Left renal cortex interstitium (tissue), 4 donors: ENCODE measurements around the gene CCDC86. TPM values are rescaled to one million over a fixed set of nuclear protein-coding genes. Genes with fewer than 3 reads are reported as not detected.

ENCODE experiments used
- DNase-seq, 4 donors: peaks; one replicate each; pipeline ENCODE4 v3.0.0-alpha.2; 2013; ENCODE audit warnings: low read depth in 4 of 4, low spot score in 2 of 4, missing footprints in 1 of 4
- polyA plus RNA-seq, 4 donors: library from polyadenylated mRNA; unstranded; fragments of 120-200 nt; gene quantifications; one replicate each; pipeline ENCODE4 v1.2.1, GENCODE V29; 2013; ENCODE audit not compliant: insufficient read length in 4 of 4

Gene CCDC86
- polyA plus RNA-seq, 4 donors = 15.9 to 25.8 (median 22.0) TPM

DNA sequence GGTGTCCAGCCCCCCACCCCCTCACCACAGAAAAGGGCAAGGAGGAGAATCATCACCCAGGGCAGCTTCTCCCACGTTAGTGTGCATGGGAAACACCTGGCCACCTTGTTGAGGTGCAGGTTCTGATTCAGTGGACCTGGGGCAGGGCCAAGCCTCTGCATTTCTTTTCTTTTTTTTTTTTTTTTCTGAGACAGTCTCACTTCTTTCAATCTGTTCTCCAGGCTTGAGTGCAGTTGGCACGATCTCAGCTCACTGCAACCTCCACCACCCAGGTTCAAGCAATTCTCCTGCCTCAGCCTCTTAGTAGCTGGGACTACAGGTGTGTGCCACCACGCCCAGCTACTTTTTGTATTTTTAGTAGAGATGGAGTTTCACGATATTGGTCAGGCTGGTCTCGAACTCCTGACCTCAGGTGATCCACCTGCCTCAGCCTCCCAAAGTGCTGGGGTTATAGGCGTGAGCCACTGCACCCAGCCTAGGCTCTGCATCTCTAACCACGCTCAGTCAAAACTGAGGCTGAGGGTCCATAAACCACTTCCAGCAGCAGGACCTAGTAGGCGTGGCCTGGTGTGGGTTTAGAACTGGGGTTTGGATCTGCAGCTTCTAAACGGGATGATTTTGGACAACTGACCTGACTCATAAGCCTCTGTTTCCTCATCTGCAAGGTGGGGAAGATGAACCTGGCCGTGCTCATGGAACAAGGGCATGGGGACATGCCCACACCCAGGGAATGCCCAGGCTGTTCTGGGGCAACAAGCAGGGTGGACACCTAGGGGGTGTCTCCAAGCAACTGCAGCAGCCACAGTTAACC, 26.2 kb downstream of the CCDC86 start:
- no peak for DNase-seq

DNA sequence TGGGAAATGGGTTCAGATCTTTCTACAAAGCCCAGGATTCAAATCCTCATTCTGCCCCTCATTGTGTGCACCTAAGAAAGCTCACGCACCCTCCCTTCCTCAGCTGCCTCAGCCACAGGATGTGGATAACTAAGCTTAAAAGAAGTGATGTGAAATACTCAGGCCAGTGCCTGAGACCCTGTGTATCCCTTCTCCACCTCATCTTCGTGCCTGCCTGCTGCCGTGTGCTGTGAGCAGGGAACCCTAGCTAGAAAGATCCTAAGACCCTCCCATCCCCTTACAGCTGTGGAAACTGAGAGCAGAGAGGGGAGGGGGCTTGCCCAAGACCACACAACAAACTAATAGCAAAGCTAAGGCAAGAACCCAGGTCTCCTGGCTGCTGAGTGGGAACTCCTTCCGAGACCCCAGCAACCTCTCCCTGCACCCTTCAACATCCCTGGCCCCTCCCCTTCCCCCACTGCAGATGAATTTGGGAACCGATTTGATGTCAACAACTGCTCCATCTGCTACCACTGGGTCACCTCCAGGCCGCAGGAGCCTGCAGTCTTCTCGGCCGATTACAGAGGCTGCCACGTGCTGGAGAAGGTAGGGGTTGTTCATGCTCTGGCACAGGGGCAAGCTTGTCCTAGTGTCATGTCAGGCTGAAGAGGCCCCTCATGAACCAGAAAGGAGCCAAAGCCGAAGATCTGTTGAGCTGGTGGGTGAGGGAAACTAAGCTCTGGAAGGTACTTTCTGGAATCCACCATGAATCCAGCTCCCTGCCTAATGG, 27.0 kb downstream of the CCDC86 start:
- DNase-seq = no peak

DNA sequence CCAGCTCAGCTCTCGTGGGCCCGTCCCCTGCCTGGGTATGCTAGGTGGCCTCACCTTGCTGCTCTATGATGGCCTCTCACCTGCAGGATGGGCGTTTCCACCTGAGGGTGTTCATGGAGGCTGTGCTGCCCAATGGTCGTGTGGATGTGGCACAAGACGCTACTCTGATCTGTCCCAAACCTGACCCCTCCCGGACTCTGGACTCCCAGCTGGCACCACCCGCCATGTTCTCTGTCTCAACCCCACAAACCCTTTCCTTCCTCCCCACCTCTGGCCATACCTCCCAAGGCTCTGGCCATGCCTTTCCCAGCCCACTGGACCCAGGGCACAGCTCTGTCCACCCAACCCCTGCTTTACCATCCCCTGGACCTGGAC, 27.5 kb downstream of the CCDC86 start:
- no peak for DNase-seq

DNA sequence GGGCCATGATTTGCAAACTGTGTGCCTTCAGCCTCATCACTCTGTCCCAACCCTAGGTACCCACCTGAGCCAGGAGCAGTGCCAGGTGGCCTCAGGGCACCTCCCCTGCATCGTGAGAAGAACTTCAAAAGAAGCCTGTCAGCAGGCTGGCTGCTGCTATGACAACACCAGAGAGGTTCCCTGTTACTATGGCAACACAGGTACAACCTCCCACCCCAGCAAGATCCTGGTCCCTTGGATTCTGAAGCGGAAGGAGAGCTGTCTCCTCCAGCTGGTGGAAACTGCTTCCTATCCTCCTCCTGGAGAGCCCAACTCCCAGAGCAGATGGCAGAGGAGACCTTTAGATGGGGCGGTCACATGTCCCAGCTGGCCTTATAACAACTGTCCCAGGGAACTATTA, 28.4 kb downstream of the CCDC86 start:
- no peak for DNase-seq

DNA sequence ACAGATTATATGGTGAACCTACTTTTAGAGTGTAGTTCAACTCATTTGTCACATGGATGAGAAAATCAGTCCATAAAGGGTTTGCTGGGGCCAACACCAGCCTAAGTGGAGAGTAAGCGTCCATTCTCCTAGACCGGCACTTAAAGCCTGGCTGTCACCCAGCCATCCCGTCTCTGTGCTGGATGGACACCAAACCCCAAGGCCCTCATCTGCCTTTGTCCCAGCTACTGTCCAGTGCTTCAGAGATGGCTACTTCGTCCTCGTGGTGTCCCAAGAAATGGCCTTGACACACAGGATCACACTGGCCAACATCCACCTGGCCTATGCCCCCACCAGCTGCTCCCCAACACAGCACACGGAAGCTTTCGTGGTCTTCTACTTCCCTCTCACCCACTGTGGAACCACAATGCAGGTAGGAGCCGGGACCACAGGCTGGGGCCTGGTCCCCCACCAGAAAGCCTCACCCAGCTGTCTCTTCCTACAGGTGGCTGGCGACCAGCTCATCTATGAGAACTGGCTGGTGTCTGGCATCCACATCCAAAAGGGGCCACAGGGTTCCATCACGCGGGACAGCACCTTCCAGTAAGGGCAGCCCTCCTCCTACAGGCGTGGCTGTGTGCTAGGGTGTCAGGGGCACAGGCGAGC, 28.9 kb downstream of the CCDC86 start:
- no peak for DNase-seq

DNA sequence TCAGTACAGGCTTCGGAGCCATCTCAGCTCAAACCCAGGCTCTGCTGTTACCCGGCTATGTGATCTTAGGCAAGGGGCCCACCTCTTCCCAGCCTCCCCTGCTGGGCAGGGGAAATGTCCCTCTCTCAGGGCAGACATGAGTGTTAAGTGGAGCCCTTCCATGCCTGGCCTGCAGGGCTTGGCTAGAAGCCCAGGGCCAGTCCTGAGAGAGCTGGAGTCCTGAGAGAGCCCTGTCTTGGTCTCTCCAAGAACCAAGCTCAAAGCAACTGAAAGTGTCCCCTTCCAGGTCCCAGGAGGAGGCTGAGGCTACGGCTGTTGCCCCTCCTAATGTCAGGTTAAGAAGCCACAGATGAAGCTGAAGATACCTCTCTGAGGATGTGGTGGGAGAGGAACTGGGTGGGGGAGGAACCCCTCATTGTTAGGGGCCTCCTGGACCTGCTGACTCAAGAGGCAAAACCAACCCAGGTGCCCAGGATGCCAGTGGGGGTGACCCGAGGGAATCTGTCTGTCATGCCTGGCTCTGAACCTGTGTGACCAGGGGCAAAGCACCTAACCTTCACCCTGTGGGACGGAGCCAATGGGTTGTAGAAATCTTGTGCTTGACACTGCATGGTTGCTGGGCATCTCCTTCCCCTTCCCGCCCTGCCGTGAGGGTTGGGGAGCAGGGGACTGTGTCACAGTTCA, 29.6 kb downstream of the CCDC86 start:
- no peak for DNase-seq

DNA sequence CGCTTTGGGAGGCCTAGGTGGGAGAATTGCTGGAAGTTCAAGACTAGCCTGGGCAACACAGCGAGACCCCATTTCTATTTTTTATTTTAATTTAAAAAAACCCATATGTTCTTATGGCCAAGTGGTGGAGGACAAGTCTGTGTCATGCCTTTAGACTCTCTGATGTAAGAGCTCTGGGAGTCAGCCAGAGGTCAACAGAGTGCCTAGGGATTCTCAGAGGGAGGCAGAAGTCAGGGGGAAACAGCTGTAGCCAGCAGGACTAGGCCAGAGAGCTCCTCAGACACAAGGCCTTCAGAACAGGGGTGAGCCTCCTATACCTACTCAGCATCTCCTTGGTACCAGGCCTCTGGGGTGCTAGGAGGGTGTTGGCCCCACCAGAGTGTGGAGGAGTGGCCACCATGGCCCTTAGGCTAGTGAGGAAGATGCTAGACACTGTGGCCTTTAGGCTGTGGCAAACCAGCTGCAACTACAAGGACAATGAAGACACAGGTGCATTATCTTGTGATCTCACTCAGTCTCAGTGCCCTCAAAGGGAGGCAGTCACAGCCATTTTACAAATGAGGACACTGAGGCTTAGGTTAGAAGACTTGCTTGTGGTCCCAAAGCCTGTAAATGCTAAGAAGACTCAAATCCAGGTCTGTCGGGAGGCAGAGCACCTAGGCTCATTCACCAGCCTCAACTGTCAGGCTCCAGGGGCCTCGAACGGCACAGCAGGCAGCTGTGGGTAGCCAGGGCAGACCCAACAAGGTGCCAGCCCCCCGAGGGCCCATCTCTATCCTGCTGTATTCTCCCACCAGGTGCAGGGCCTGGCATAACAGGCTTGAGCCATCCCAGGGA, 30.4 kb downstream of the CCDC86 start:
- DNase-seq = no peak

DNA sequence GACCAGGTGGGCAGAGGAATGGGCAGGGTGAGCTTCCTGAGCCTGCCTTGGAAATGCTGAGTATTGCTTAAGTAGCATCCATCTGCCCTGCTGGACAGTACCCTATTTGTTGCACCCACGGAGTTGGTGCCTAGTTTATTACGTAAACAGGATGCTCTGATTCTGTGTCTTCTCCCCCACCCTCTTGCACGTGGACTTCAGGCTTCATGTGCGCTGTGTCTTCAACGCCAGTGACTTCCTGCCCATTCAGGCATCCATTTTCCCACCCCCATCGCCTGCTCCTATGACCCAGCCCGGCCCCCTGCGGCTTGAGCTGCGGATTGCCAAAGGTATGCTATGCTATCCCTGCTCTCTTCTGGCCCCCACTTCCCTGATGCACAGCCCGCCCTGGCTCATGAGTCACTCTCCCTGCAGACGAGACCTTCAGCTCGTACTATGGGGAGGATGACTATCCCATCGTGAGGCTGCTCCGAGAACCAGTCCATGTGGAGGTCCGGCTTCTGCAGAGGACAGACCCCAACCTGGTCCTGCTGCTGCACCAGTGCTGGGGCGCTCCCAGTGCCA, 31.1 kb downstream of the CCDC86 start:
- DNase-seq = no peak

DNA sequence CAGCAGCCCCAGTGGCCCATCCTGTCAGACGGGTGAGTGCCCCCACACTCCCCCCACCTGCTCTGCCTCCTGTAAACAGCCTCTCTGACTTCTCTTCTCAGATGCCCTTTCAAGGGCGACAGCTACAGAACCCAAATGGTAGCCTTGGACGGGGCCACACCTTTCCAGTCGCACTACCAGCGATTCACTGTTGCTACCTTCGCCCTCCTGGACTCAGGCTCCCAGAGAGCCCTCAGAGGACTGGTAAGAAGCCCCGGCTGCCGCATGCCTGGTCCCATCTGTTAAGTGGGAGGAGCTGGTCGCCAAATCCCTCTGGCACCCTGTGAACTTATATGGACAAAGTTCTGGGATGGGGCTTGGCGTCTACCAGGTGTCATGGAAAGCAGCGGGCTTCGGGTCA, 31.6 kb downstream of the CCDC86 start:
- no peak for DNase-seq

DNA sequence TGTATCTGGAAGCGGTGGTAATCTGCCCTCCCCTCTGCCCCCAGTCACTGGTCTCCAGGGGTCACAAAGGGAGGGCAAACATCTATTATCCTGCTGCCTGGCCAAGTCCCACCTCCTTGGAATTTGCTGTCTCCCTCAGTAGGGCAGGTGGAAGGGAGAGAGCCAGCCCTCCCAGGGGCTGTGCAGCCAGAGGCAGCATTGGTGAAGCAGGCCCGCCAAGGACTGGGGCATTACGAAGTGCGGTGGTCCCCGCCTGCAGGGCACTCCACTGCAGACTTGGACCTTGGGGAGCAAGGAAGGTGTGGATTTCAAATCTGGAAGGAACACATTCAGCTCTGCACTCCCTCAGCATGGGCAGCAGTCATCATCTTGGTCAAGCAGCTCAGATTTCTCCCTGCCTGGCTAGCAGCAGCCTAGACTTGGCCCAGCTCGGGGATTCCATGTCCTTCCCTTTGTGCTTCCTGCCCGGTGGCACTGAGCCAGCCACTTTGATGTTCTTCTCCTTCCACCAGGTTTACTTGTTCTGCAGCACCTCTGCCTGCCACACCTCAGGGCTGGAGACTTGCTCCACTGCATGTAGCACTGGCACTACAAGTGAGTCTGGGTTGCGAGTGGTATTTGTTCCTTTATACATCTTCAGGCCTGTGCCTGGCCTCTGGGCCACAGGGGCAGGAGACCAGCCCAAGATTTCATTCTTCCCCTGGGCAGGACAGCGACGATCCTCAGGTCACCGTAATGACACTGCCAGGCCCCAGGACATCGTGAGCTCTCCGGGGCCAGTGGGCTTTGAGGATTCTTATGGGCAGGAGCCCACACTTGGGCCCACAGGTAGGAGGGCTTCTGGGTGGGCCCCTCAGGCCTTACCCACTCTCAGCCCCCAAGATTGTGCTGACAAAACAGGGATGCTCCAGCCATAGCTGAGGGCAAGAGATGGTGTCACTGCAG, 32.8 kb downstream of the CCDC86 start:
- DNase-seq = no peak

DNA sequence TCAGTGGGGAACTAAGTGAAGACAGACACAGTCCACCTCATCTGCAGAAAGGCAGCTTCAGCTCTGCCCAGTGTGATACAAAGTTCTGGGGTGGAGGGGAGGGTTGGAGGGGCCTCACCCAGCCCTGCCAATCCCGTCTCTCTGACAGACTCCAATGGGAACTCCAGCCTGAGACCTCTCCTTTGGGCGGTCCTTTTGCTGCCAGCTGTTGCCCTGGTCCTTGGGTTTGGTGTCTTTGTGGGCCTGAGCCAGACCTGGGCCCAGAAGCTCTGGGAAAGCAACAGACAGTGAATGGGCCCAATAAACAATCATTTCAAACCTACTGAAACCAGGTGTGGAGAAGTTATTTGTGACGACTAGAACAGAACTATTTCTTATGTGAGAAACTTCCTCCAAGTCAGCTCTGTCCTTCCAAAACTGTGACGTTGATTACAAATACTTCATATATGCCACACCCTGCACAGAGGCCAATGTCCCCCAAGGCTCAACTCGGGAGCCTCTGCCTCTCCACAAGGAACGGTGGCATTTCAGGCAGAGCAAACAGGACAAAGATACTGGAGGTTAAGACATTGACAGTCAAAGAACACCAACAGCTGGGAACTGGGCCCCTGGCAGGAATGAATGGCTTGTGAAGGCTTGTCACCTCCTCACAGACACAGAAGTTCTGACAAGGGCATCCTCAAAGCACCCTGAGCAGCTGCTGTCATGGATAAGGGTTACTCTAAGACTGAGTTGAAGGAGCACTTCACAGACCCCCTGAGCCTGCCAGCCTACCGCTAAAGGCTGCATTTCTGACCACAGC, 33.7 kb downstream of the CCDC86 start:
- DNase-seq = no peak

DNA sequence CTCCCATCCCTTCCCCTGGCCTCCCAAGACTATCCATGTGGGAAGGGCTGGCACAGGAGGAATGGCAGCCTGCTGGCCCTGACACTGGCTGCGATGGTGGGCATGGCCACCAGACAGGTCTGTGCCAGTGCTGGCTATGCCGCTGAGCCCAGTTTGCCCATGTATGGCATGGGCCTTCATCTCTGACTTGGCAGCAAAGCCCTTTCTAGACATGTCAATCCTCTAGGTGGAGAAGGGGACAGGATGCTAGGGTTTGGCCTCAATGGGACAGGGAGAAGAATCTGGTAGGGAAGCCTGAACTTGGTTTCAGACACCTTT, 34.2 kb downstream of the CCDC86 start:
- DNase-seq = no peak

DNA sequence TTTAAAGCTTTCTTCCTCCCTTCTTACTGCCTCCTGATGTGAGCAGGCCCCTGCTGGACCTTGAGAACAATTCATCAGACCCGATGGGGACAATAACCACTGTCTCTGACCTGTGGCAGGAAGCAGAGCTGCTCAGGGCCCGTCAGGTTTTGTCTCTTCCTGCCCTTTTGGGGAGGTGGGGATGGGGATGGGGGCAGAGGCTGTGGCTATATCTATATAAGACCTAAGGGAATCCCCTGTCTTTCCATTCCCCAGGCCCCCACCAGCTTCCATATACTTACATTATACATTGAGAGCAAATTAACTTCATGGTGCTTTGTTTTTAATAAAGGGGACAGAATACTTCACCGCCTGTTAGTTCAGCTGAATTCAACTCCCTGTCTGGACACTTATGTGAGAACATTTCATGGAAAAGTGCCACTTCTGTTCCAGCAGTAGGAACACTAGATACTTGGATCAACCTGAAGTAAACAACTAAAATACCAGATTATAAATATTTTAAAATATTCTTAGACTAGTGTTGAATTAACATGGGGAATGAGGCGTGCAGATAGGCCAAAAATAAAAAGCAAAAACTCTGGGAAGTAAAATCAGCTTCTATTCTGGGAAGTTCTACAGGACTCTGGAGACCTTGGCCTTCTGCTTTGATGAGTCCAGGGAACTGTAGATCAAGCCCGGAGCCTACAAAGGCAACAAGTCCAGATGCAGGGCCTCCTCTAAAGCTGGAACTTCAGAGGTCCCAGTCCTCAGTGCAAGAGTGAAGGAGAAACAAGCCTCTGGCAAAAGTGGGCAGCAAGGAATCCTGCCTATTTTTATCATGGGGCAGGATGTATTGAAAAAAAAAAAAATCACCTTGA, 36.6 kb downstream of the CCDC86 start:
- no peak for DNase-seq

DNA sequence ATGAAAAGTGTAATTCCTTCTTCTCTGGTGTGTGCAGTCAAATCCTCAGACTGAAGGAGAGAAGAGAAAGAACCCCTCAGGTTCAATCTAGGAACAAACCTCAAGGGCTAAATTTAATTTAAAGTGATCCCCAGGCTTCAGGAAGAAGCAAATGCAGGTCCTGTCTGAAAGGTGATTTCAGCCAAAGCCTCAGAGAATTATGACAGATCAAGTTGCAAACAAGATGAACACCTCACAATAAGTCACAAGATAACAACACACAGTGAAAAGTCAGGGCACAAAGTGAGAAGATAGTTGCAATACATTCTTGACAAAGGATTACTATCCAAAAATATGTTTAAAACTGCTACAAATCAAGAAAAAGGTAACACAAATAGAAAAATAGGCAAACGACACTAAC, 37.2 kb downstream of the CCDC86 start:
- no peak for DNase-seq

DNA sequence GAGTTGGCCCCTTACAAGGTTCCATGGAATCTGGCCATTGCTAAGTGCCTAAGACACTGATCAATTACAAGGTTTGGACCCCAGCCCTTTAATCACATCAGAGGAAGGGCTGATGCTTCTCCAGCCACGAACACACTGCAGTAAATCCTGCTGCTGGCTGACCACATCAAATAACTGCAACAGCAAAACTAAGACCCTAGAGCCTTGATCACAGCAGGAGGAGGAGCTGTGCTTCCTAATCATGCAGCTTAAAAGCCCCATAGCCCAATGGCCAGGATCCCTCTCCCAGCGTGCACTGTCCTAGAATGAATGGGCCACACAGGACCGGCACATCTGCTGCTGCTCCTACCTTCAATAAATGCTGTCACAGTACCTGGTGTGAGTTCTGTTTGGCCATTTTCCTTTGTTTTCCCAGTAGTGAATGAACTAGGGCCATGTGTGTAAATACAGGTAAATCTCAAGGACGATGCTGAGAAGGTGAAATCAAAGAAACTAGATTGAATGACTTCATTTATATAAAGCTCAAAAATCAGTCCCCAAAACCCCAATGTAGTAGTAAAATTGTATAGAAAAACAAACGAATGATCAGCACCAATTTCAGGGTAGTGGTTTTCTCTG, 38.2 kb downstream of the CCDC86 start:
- no peak for DNase-seq

DNA sequence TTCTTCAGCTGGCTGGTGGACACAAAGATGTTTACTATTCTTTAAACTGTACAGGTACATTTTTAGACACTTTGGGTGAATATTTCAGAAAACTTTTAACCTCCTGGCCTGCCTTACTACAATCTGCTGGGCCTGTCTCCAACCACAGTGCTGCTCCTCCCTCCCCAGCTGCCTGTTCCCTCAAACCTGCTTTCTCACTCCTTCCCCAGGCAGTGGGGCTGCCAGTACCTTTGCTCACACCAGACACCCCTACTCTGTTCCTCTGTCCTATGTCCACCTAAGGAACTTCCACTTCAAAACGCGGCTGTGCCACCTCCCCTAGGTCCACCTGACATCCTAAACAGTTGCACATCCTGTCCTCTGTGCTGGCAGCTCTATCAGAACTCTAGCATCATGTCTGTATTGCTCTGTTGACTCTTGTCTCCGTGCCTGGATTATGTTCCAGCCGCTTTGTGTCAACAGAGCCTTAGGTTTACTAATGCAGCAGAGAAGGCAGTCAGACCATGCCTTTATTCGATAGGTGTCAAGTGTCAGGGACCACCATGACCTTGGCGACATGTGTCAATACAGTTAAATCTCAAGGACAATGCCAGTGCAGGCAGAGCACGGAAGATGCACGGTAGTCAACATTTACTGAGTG, 38.9 kb downstream of the CCDC86 start:
- no peak for DNase-seq
